Measurements from ENCODE around the gene PCDHGA12.

DNA sequence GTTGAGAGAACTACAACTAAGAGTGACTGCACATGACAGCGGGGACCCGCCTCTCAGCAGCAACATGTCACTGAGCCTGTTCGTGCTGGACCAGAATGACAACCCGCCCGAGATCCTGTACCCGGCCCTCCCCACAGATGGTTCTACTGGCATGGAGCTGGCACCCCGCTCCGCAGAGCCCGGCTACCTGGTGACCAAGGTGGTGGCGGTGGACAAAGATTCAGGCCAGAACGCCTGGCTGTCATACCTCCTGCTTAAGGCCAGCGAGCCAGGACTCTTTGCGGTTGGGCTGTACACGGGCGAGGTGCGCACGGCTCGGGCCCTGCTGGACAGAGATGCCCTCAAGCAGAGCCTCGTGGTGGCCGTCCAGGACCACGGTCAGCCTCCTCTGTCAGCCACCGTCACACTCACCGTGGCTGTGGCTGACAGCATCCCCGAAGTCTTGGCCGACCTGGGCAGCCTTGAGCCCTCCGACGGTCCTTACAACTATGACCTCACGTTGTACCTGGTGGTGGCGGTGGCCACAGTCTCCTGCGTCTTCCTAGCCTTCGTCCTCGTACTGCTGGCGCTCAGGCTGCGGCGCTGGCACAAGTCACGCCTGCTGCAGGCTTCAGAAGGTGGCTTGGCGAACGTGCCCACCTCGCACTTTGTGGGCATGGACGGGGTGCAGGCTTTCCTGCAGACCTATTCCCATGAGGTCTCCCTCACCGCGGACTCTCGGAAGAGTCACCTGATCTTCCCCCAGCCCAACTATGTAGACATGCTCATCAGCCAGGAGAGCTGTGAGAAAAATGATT is 45.6 kb upstream of the PCDHGA12 start:
- TF ChIP-seq, protein P1, sequence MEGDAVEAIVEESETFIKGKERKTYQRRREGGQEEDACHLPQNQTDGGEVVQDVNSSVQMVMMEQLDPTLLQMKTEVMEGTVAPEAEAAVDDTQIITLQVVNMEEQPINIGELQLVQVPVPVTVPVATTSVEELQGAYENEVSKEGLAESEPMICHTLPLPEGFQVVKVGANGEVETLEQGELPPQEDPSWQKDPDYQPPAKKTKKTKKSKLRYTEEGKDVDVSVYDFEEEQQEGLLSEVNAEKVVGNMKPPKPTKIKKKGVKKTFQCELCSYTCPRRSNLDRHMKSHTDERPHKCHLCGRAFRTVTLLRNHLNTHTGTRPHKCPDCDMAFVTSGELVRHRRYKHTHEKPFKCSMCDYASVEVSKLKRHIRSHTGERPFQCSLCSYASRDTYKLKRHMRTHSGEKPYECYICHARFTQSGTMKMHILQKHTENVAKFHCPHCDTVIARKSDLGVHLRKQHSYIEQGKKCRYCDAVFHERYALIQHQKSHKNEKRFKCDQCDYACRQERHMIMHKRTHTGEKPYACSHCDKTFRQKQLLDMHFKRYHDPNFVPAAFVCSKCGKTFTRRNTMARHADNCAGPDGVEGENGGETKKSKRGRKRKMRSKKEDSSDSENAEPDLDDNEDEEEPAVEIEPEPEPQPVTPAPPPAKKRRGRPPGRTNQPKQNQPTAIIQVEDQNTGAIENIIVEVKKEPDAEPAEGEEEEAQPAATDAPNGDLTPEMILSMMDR (IDR thresholded peaks at IDR 0.05) = no peak
- no peak for TF ChIP-seq POLR2A (IDR thresholded peaks at IDR 0.05)
